Measurements from ENCODE around the gene SPATA2L.

GRCh38 chr16:89693289-89693731 is 8.2 kb downstream of the SPATA2L start:
- TF ChIP-seq ZNF468 (CRISPR knock-in tag; IDR thresholded peaks at IDR 0.05) = no peak
- no peak for TF ChIP-seq PBX3 (CRISPR knock-in tag; IDR thresholded peaks at IDR 0.05; ENCODE audit: borderline replicate concordance)
- no peak for TF ChIP-seq ZNF782 (CRISPR knock-in tag; IDR thresholded peaks at IDR 0.05; ENCODE audit: borderline replicate concordance)
- no peak for TF ChIP-seq ZNF510 (CRISPR knock-in tag; IDR thresholded peaks at IDR 0.05; ENCODE audit: low read depth)
- no peak for TF ChIP-seq ARID4A (CRISPR knock-in tag; IDR thresholded peaks at IDR 0.05; ENCODE audit: borderline replicate concordance)
- no peak for TF ChIP-seq ZBTB44 (CRISPR knock-in tag; IDR thresholded peaks at IDR 0.05)
- no peak for TF ChIP-seq ZNF891 (CRISPR knock-in tag; IDR thresholded peaks at IDR 0.05)
- TF ChIP-seq ZFP37 (CRISPR knock-in tag; IDR thresholded peaks at IDR 0.05; ENCODE audit: borderline replicate concordance) = no peak
- TF ChIP-seq CTCF (CRISPR knock-in tag; IDR thresholded peaks at IDR 0.05) = no peak
- no peak for TF ChIP-seq KDM5A (IDR thresholded peaks at IDR 0.05; ENCODE audit: borderline replicate concordance, low read length)
- no peak for TF ChIP-seq GMEB2 (CRISPR knock-in tag; IDR thresholded peaks at IDR 0.05; ENCODE audit: low read depth)
- TF ChIP-seq BCL6 (CRISPR knock-in tag; IDR thresholded peaks at IDR 0.05) = no peak
- no peak for TF ChIP-seq CCDC6 (CRISPR knock-in tag; IDR thresholded peaks at IDR 0.05)
